Small intestine (tissue), 7 donors: Measurements from ENCODE around the gene SART1. TPM values are rescaled to one million over a fixed set of nuclear protein-coding genes. Genes with fewer than 3 reads are reported as not detected.

Experiments
- DNase-seq, 2 donors: peaks; one replicate each; pipeline versions ENCODE4 v3.0.0 to v3.0.0-alpha.2; 2013
- FAIRE-seq: peaks from 2 replicates; lab custom pipeline; 2012; peaks lifted over from hg19 to GRCh38; lab: Jason Lieb, UNC
- H3K27ac ChIP-seq, 3 donors: one replicate each; pipeline ENCODE4 v1.5.1; 2013; ENCODE audit warnings: low read length in 2 of 3, mild to moderate bottlenecking in 2 of 3, control low read depth in 1 of 3, inconsistent platforms in 1 of 3, low read depth in 1 of 3, moderate library complexity in 1 of 3
- H3K27me3 ChIP-seq, 3 donors: one replicate each; pipeline ENCODE4 v1.6.1; 2013; ENCODE audit warnings: low read length in 3 of 3, inconsistent platforms in 1 of 3; ENCODE audit not compliant: control insufficient read depth in 3 of 3, insufficient read depth in 3 of 3
- H3K36me3 ChIP-seq, 3 donors: one replicate each; pipeline ENCODE4 v1.6.1; 2013; ENCODE audit warnings: low read length in 3 of 3, inconsistent platforms in 1 of 3, low read depth in 1 of 3, mild to moderate bottlenecking in 1 of 3, moderate library complexity in 1 of 3; ENCODE audit not compliant: control insufficient read depth in 3 of 3, insufficient read depth in 2 of 3
- H3K4me1 ChIP-seq, 3 donors: one replicate each; pipeline ENCODE4 v1.6.1; 2013; ENCODE audit warnings: low read length in 2 of 3, inconsistent platforms in 1 of 3, low read depth in 1 of 3, mild to moderate bottlenecking in 1 of 3, moderate library complexity in 1 of 3; ENCODE audit not compliant: control insufficient read depth in 3 of 3, insufficient read depth in 2 of 3
- H3K4me3 ChIP-seq, 3 donors: one replicate each; pipeline ENCODE4 v1.5.1; 2013; ENCODE audit warnings: low read length in 3 of 3, control low read depth in 1 of 3, inconsistent platforms in 1 of 3, low read depth in 1 of 3, mild to moderate bottlenecking in 1 of 3, moderate library complexity in 1 of 3
- H3K9me3 ChIP-seq, 2 donors: one replicate each; pipeline ENCODE4 v1.6.1; 2013; ENCODE audit warnings: low read depth in 1 of 2, low read length in 1 of 2; ENCODE audit not compliant: control insufficient read depth in 2 of 2, insufficient read depth in 1 of 2
- WGBS, 3 donors: extraction: QIAGEN DNeasy Blood & Tissue Kit; methylation state at CpG; one replicate each; pipeline ENCODE4 v1.1.7; 2013; 5-methylcytosine and 5-hydroxymethylcytosine counted together
- polyA plus RNA-seq, 4 donors: library from polyadenylated mRNA; stranded (reverse) in 3 of 4; unstranded in 1 of 4; fragments of 200-250 nt in 3 of 4; fragments of 120-200 nt in 1 of 4; gene quantifications; one replicate each; pipeline versions ENCODE4 v1.2.1 to v1.2.3, GENCODE V29; 2013
- donor health status: healthy with polysubstance abuse.
- donor health status: control.
- donor health status: control.
- donor health status: Bipolar disorder and iron deficiency.
- donor health status: healthy.

SART1 gene
- polyA plus RNA-seq, 4 donors, result 39.3 to 95.9 (median 52.9) TPM

- Histone ChIP-seq H3K4me1 (peaks cover 0 to 7% (median 2%) of the 10 kb centered on the region in 3 donors), H3K27me3 (no peaks in the 10 kb centered on the region), H3K27ac (peak overlapping the region; percentile 85 to 98 (median 97)), H3K4me3 (peak overlapping the region; percentile 61 to 85 (median 80)), H3K36me3 (peaks cover 16 to 61% (median 17%) of the 10 kb centered on the region in 3 donors), H3K9me3 (no peaks in the 10 kb centered on the region)
- FAIRE-seq, result no peak
- 0% methylated on average over 15 to 40 of the region's 40 CpGs for WGBS, 3 donors
- DNase-seq, result no peak
These were observed 41.2 kb downstream of the SART1 start for GRCh38 chr11:66002648-66003225.

GRCh38 chr11:66003291-66003690, 41.8 kb downstream of the SART1 start:
- Histone ChIP-seq H3K9me3 (no peaks in the 10 kb centered on the region), H3K4me1 (peaks cover 0 to 7% (median 2%) of the 10 kb centered on the region in 3 donors), H3K36me3 (peaks cover 11 to 56% (median 12%) of the 10 kb centered on the region in 3 donors), H3K4me3 (peak overlapping the region in 2 of 3 donors; percentile 61 to 85), H3K27ac (peak overlapping the region in 1 of 3 donors; percentile 97), H3K27me3 (peaks cover 0 to 5% (median 0%) of the 10 kb centered on the region in 3 donors)
- no peak for FAIRE-seq
- 40 to 79% (median 45%) methylated on average over 6 of the region's 6 CpGs for WGBS, 3 donors
- no peak for DNase-seq

- H3K9me3 ChIP-seq, result no peaks in the 10 kb centered on the region
- peaks cover 0 to 10% (median 0%) of the 10 kb centered on the region in 3 donors for H3K27me3 ChIP-seq
- H3K4me3 ChIP-seq, result no peak overlapping the region
- H3K4me1 ChIP-seq, result peaks cover 0 to 7% (median 2%) of the 10 kb centered on the region in 3 donors
- 66 to 74% (median 70%) methylated on average over 4 of the region's 4 CpGs for whole genome bisulfite sequencing, 3 donors
- DNase-seq, result no peak
- no peak overlapping the region for H3K27ac ChIP-seq
- FAIRE-seq, result no peak
- H3K36me3 ChIP-seq, result peaks cover 5 to 49% (median 8%) of the 10 kb centered on the region in 3 donors
These were observed 42.7 kb downstream of the SART1 start for GRCh38 chr11:66004186-66004585.

- peaks cover 0 to 38% (median 2%) of the 10 kb centered on the region in 3 donors for H3K36me3 ChIP-seq
- H3K27ac ChIP-seq, result no peak overlapping the region
- whole genome bisulfite sequencing, 3 donors, result 87 to 92% (median 87%) methylated on average over 13 of the region's 13 CpGs
- peaks cover 0 to 28% (median 2%) of the 10 kb centered on the region in 3 donors for H3K27me3 ChIP-seq
- peaks cover 0 to 7% (median 2%) of the 10 kb centered on the region in 3 donors for H3K4me1 ChIP-seq
- FAIRE-seq, result no peak
- no peak overlapping the region for H3K4me3 ChIP-seq
- DNase-seq, result no peak
- H3K9me3 ChIP-seq, result no peaks in the 10 kb centered on the region
These were observed 44.8 kb downstream of the SART1 start for GRCh38 chr11:66006134-66006890.

GRCh38 chr11:66006891-66007176, 45.3 kb downstream of the SART1 start:
- no peak overlapping the region for H3K4me3 ChIP-seq
- FAIRE-seq (no peak), DNase-seq (no peak)
- peaks cover 0 to 7% (median 2%) of the 10 kb centered on the region in 3 donors for H3K4me1 ChIP-seq
- H3K36me3 ChIP-seq, result peaks cover 0 to 38% (median 2%) of the 10 kb centered on the region in 3 donors
- WGBS, 3 donors, result 80 to 81% (median 81%) methylated on average over 4 of the region's 4 CpGs
- H3K27me3 ChIP-seq, result peaks cover 0 to 33% (median 3%) of the 10 kb centered on the region in 3 donors
- no peak overlapping the region for H3K27ac ChIP-seq
- no peaks in the 10 kb centered on the region for H3K9me3 ChIP-seq

- Histone ChIP-seq H3K4me1 (peaks cover 2 to 7% (median 2%) of the 10 kb centered on the region in 3 donors), H3K27ac (no peak overlapping the region), H3K36me3 (peaks cover 0 to 38% (median 2%) of the 10 kb centered on the region in 3 donors), H3K9me3 (no peaks in the 10 kb centered on the region), H3K27me3 (peaks cover 0 to 37% (median 6%) of the 10 kb centered on the region in 3 donors), H3K4me3 (no peak overlapping the region)
- no peak for DNase-seq
- no peak for FAIRE-seq
- 42 to 48% (median 46%) methylated on average over 5 of the region's 5 CpGs for WGBS, 3 donors
These were observed 45.7 kb downstream of the SART1 start for GRCh38 chr11:66007201-66007634.

GRCh38 chr11:66008095-66008467, 46.5 kb downstream of the SART1 start:
- Histone ChIP-seq H3K4me1 (peaks cover 2 to 6% (median 2%) of the 10 kb centered on the region in 3 donors), H3K36me3 (peaks cover 0 to 37% (median 2%) of the 10 kb centered on the region in 3 donors), H3K9me3 (no peaks in the 10 kb centered on the region), H3K27me3 (peaks cover 0 to 45% (median 11%) of the 10 kb centered on the region in 3 donors), H3K27ac (no peak overlapping the region), H3K4me3 (no peak overlapping the region)
- FAIRE-seq (no peak), DNase-seq (no peak)
- WGBS, 3 donors, result 73 to 89% (median 89%) methylated on average over 2 of the region's 2 CpGs

- peaks cover 0 to 32% (median 2%) of the 10 kb centered on the region in 3 donors for H3K36me3 ChIP-seq
- peaks cover 0 to 2% (median under 1%) of the 10 kb centered on the region in 3 donors for H3K4me1 ChIP-seq
- FAIRE-seq, result no peak
- H3K27me3 ChIP-seq, result peaks cover 0 to 50% (median 12%) of the 10 kb centered on the region in 3 donors
- 56 to 63% (median 60%) methylated on average over 10 of the region's 10 CpGs for WGBS, 3 donors
- no peak overlapping the region for H3K4me3 ChIP-seq
- H3K9me3 ChIP-seq, result no peaks in the 10 kb centered on the region
- DNase-seq, result no peak
- H3K27ac ChIP-seq, result no peak overlapping the region
These were observed 47.1 kb downstream of the SART1 start for GRCh38 chr11:66008468-66009101.
